GM12878 (cell line): ENCODE measurements around the gene AOPEP. TPM values are rescaled to one million over a fixed set of nuclear protein-coding genes. Genes with fewer than 3 reads are reported as not detected.

Experiments
- BHLHE40 ChIP-seq, 2 experiments: fragments of 450-650 bp in 1 of 2; IDR thresholded peaks; 2 replicates each; pipeline ENCODE4 v1.6.1; 2011 to 2017; ENCODE audit warnings: low read depth in 2 of 2, borderline replicate concordance in 1 of 2, improper control_type of control experiment in 1 of 2, low read length in 1 of 2, mild to moderate bottlenecking in 1 of 2
- CBFB ChIP-seq: IDR thresholded peaks from 2 replicates; pipeline ENCODE4 v1.6.1; 2016; ENCODE audit warnings: antibody characterized with exemption, low read depth
- CEBPZ ChIP-seq: fragments of 150-350 bp; IDR thresholded peaks from 2 replicates; pipeline ENCODE4 v1.6.1; 2016; ENCODE audit warnings: low read depth, low read length
- CREB1 ChIP-seq: IDR thresholded peaks from 2 replicates; pipeline ENCODE4 v1.6.1; 2012; ENCODE audit warnings: low read depth, mild to moderate bottlenecking, inconsistent platforms
- E2F4 ChIP-seq: IDR thresholded peaks from 2 replicates; pipeline ENCODE4 v1.6.1; 2012; ENCODE audit warnings: low read depth, low read length, improper control_type of control experiment
- EP300 ChIP-seq, 2 experiments: fragments of 150-350 bp in 1 of 2; IDR thresholded peaks; 2 replicates each; pipeline ENCODE4 v1.6.1; 2011 to 2012; ENCODE audit warnings: low read depth in 2 of 2, low read length in 2 of 2, borderline replicate concordance in 1 of 2, improper control_type of control experiment in 1 of 2, inconsistent platforms in 1 of 2; ENCODE audit not compliant: control insufficient read depth in 1 of 2
- GATAD2B ChIP-seq: fragments of 450-650 bp; conservative IDR thresholded peaks from 2 replicates; pipeline ENCODE4 v1.6.1; 2017; ENCODE audit warnings: low read depth, mild to moderate bottlenecking, moderate library complexity
- HDGF ChIP-seq: fragments of 450-650 bp; IDR thresholded peaks from 2 replicates; pipeline ENCODE4 v1.6.1; 2016; ENCODE audit warnings: antibody characterized with exemption
- IKZF2 ChIP-seq, 2 experiments: fragments of 450-650 bp; IDR thresholded peaks; 2 replicates each; pipeline ENCODE4 v1.6.1; 2017; ENCODE audit warnings: mild to moderate bottlenecking in 2 of 2, moderate library complexity in 2 of 2
- IRF4 ChIP-seq: IDR thresholded peaks from 2 replicates; pipeline ENCODE4 v1.6.1; 2011; ENCODE audit warnings: low read depth, low read length
- NFYA ChIP-seq: IDR thresholded peaks from 2 replicates; pipeline ENCODE4 v1.6.1; 2011; ENCODE audit warnings: low read depth, mild to moderate bottlenecking, low read length, improper control_type of control experiment, borderline replicate concordance
- NR2C1 ChIP-seq: fragments of 450-650 bp; IDR thresholded peaks from 2 replicates; pipeline ENCODE4 v1.6.1; 2017; ENCODE audit warnings: antibody characterized with exemption, mild to moderate bottlenecking, moderate library complexity
- RCOR1 ChIP-seq: conservative IDR thresholded peaks from 2 replicates; pipeline ENCODE4 v1.6.1; 2012; ENCODE audit warnings: low read depth, low read length, improper control_type of control experiment
- RELA ChIP-seq: fragments of 450-650 bp; IDR thresholded peaks from 2 replicates; pipeline ENCODE4 v1.8.0; 2014; ENCODE audit warnings: borderline replicate concordance; ENCODE audit not compliant: partially characterized antibody
- RELB ChIP-seq: fragments of 450-650 bp; IDR thresholded peaks from 2 replicates; pipeline ENCODE4 v1.6.1; 2017; ENCODE audit warnings: low read depth, mild to moderate bottlenecking, moderate library complexity
- SIX5 ChIP-seq: IDR thresholded peaks from 2 replicates; pipeline ENCODE4 v1.6.1; 2011; ENCODE audit warnings: mild to moderate bottlenecking, low read depth, low read length, moderate library complexity; ENCODE audit not compliant: severe bottlenecking
- SKIL ChIP-seq: fragments of 450-650 bp; IDR thresholded peaks from 2 replicates; pipeline ENCODE4 v1.6.1; 2017; ENCODE audit warnings: mild to moderate bottlenecking, low read depth, inconsistent platforms; ENCODE audit not compliant: poor library complexity, severe bottlenecking
- SMAD5 ChIP-seq: IDR thresholded peaks from 2 replicates; pipeline ENCODE4 v1.6.1; 2016; ENCODE audit warnings: antibody characterized with exemption, low read depth
- SP1 ChIP-seq: IDR thresholded peaks from one replicate; pipeline ENCODE4 v1.6.1; 2011; ENCODE audit warnings: low read depth, low read length
- STAT1 ChIP-seq: fragments of 450-650 bp; conservative IDR thresholded peaks from 2 replicates; pipeline ENCODE4 v1.6.1; 2014; ENCODE audit warnings: antibody characterized with exemption, mild to moderate bottlenecking
- SUPT20H ChIP-seq: IDR thresholded peaks from 2 replicates; pipeline ENCODE4 v1.6.1; 2011; ENCODE audit warnings: low read depth, mild to moderate bottlenecking, low read length, moderate library complexity, borderline replicate concordance; ENCODE audit not compliant: control insufficient read depth
- polyA plus RNA-seq, 11 experiments: library from polyadenylated mRNA; depleted of rRNA in 4 of 11; unstranded in 6 of 11; stranded (reverse) in 5 of 11; fragments of >200 nt; fragmentation: Nextera tagmentation in 4 of 11; fragmentation: Illumina TruSeq in 1 of 11; extraction: Ambion mirVana in 4 of 11; extraction: Trizol in 1 of 11; gene quantifications; 1 replicate in 1 of 11; 2 replicates in 10 of 11; pipeline versions ENCODE4 v1.2.1 to v1.2.3, GENCODE V29; 2011 to 2016; ENCODE audit warnings: inconsistent platforms in 2 of 11, missing spikeins in 2 of 11, low read depth in 1 of 11
- total RNA-seq, 4 experiments: library from RNA; depleted of rRNA in 3 of 4; stranded (reverse); fragments of >200 nt in 3 of 4; fragmentation: Illumina TruSeq in 1 of 4; extraction: Trizol in 1 of 4; gene quantifications; 2 replicates each; pipeline versions ENCODE4 v1.2.1 to v1.2.3, GENCODE V29; 2013 to 2021

The AOPEP gene
- total and polyA plus RNA-seq, 10 of the 15 experiments (the other 5 are each of a cell fraction or from before 2014, with no cell fraction given): 2.3 to 16.9 (median 10.1) TPM

GRCh38 chr9:94860678-94861588, 134.4 kb downstream of the AOPEP start (continued):
- TF ChIP-seq RELA: no peak
- TF ChIP-seq NR2C1: 0 out of 2 replicates have a peak, but pooled peaks have one; percentile 37
- TF ChIP-seq SIX5: no peak
- TF ChIP-seq IRF4: peak; percentile 7; the same call in 1 of the 2 replicates
- no peak for TF ChIP-seq HDGF
- no peak for TF ChIP-seq E2F4
- peak; percentile 89 for TF ChIP-seq CREB1
- TF ChIP-seq CEBPZ: no peak
- peak; percentile 99 for TF ChIP-seq CBFB
- TF ChIP-seq NFYA: no peak
- TF ChIP-seq GATAD2B: peak; percentile 67
- TF ChIP-seq SMAD5: no peak
- peak; percentile 71 to 78; a peak in 3 of 4 replicates for TF ChIP-seq BHLHE40 (IDR thresholded peaks at IDR 0.05; ENCODE audit: borderline replicate concordance in 1 of 2, low read depth in 2 of 2, low read length in 1 of 2)
- peak; percentile 83 for TF ChIP-seq SP1
- TF ChIP-seq RELB: peak; percentile 82
- no peak for TF ChIP-seq STAT1
- TF ChIP-seq SKIL: peak; percentile 78
- no peak for TF ChIP-seq SUPT20H
- peak; percentile 98 for TF ChIP-seq IKZF2 (IDR thresholded peaks at IDR 0.05)
- peak; percentile 97 to 99 for TF ChIP-seq EP300 (IDR thresholded peaks at IDR 0.05; ENCODE audit: borderline replicate concordance in 1 of 2, control insufficient read depth in 1 of 2, low read depth in 2 of 2, low read length in 2 of 2)
- TF ChIP-seq RCOR1: no peak
